Vagina (tissue), 2 donors: ENCODE data around the gene LRRC3. TPM values are rescaled to one million over a fixed set of nuclear protein-coding genes. Genes with fewer than 3 reads are reported as not detected.

Experiments
- DNase-seq, 2 donors: peaks; one replicate each; pipeline ENCODE4 v3.0.0-alpha.2; 2017; ENCODE audit errors: extremely low spot score in 2 of 2
- H3K27ac ChIP-seq: fragments of 200-600 bp; sonication (generic); one replicate; pipeline ENCODE4 v1.5.1; 2019
- H3K27me3 ChIP-seq: fragments of 200-600 bp; sonication (generic); one replicate; pipeline ENCODE4 v1.5.1; 2019
- H3K36me3 ChIP-seq, 2 donors: fragments of 200-600 bp; sonication (generic); one replicate each; pipeline ENCODE4 v1.5.1; 2017 to 2019
- H3K4me1 ChIP-seq: fragments of 200-600 bp; sonication (generic); one replicate; pipeline ENCODE4 v1.5.1; 2019
- H3K4me3 ChIP-seq, 2 donors: fragments of 200-600 bp; sonication (generic); 1 replicate in 1 of 2; 2 replicates in 1 of 2; pipeline ENCODE4 v1.5.1; 2016 to 2019
- H3K9me3 ChIP-seq: fragments of 200-600 bp; sonication (generic); one replicate; pipeline ENCODE4 v1.5.1; 2019
- POLR2A ChIP-seq, 2 donors: fragments of 450-650 bp; IDR thresholded peaks; one replicate each; pipeline ENCODE4 v1.6.1; 2017; ENCODE audit warnings: antibody characterized with exemption in 2 of 2, mild to moderate bottlenecking in 2 of 2, moderate library complexity in 2 of 2
- POLR2AphosphoS5 ChIP-seq, 2 donors: sonication (generic); formaldehyde crosslinking; IDR thresholded peaks; one replicate each; pipeline ENCODE4 v1.9.0; 2017; ENCODE audit warnings: antibody characterized with exemption in 2 of 2, mild to moderate bottlenecking in 2 of 2, low read depth in 1 of 2; ENCODE audit not compliant: insufficient read depth in 1 of 2
- intact Hi-C: fragments of 100-400 bp; cut with DNase I; formaldehyde crosslinking; loops from one replicate; pipeline ENCODE4 v1.15.1; 2023
- total RNA-seq: library from RNA; depleted of rRNA; stranded (reverse); fragments of >200 nt; gene quantifications from one replicate; pipeline ENCODE4 v1.2.3, GENCODE V29; 2016
- TF ChIP-seq, protein P1 (sequence below), 3 experiments: fragments of 450-650 bp in 2 of 3; fragments of 200-600 bp in 1 of 3; sonication (generic) in 1 of 3; IDR thresholded peaks; one replicate each; pipeline ENCODE4 v1.5.1; 2017 to 2019; ENCODE audit warnings: antibody characterized with exemption in 3 of 3, mild to moderate bottlenecking in 2 of 3, moderate library complexity in 2 of 3

Gene LRRC3
- total RNA-seq, 1 donor from 2014 or later = 2.5 TPM

DNA sequence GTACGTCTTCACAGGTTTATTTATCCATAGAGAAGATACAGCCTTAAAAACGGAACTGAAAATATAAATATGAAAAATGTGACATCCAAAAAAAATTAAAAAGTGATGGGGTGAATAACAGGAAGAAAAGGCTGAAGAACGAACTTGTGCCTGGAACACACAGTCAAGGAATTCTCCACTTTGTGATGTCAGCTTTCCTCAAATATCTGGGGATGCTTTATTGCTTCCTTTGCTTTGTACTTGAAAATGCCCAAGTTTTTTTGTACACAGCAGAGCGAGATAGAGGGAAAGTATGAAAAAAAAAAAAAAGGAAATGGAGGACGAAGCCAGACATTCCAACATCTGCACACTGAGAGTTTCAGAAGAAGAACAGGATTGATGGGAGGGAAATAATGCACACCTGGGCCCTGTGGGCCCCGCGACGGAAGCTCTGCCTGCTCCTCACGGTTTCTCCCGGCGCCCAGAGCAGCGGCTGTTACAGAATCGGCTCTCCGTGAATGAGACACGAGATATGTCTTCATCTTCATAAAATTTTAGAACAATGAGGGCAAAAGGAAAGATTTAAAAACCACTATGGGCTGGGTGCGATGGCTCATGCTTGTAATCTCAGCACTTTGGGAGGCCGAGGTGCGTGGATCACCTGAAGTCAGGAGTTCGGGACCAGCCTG is 10.0 kb upstream of the LRRC3 start:
- Histone ChIP-seq H3K36me3 (no peaks in the 10 kb centered on the region), H3K4me3 (no peak overlapping the region), H3K27ac (no peak overlapping the region), H3K27me3 (no peaks in the 10 kb centered on the region), H3K4me1 (no peaks in the 10 kb centered on the region), H3K9me3 (no peaks in the 10 kb centered on the region)
- TF ChIP-seq POLR2AphosphoS5 (IDR thresholded peaks at IDR 0.05; ENCODE audit: insufficient read depth in 1 of 2, low read depth in 1 of 2) (no peak), POLR2A (IDR thresholded peaks at IDR 0.05) (no peak)
- TF ChIP-seq, protein P1, sequence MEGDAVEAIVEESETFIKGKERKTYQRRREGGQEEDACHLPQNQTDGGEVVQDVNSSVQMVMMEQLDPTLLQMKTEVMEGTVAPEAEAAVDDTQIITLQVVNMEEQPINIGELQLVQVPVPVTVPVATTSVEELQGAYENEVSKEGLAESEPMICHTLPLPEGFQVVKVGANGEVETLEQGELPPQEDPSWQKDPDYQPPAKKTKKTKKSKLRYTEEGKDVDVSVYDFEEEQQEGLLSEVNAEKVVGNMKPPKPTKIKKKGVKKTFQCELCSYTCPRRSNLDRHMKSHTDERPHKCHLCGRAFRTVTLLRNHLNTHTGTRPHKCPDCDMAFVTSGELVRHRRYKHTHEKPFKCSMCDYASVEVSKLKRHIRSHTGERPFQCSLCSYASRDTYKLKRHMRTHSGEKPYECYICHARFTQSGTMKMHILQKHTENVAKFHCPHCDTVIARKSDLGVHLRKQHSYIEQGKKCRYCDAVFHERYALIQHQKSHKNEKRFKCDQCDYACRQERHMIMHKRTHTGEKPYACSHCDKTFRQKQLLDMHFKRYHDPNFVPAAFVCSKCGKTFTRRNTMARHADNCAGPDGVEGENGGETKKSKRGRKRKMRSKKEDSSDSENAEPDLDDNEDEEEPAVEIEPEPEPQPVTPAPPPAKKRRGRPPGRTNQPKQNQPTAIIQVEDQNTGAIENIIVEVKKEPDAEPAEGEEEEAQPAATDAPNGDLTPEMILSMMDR (IDR thresholded peaks at IDR 0.05) = no peak
- intact Hi-C loops = no loop called here
- no peak for DNase-seq

DNA sequence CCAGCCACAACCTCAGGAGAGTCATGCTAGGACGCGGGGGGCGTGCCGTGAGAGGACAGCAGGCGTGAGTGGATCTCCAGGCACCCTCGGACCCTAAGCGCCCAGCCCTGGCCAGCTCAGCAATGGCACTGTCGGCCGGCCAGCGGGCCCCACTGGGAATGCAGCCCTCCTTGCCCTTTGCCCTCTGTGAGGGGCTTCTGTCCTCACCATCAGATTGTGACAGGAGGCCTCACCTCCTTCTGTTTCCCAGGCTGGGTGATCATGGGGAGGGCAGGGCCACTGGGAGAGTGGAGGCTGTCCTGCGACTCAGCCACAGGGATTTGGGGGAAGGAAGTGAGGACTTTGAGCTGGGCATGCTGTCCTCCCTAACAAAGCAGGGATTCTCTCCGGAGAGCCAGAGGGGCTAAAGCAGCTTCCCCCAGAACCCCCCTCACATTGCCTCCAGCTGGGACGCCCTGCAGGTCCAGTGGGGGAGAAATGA is 6.6 kb upstream of the LRRC3 start:
- TF ChIP-seq POLR2A (IDR thresholded peaks at IDR 0.05) = no peak
- TF ChIP-seq, protein P1 (IDR thresholded peaks at IDR 0.05) = no peak
- no peak for TF ChIP-seq POLR2AphosphoS5 (IDR thresholded peaks at IDR 0.05; ENCODE audit: insufficient read depth in 1 of 2, low read depth in 1 of 2)
- Histone ChIP-seq H3K36me3 (no peaks in the 10 kb centered on the region), H3K4me1 (no peaks in the 10 kb centered on the region), H3K27ac (no peak overlapping the region), H3K4me3 (no peak overlapping the region), H3K27me3 (no peaks in the 10 kb centered on the region), H3K9me3 (no peaks in the 10 kb centered on the region)
- DNase-seq = no peak
- intact Hi-C loops = no loop called here

DNA sequence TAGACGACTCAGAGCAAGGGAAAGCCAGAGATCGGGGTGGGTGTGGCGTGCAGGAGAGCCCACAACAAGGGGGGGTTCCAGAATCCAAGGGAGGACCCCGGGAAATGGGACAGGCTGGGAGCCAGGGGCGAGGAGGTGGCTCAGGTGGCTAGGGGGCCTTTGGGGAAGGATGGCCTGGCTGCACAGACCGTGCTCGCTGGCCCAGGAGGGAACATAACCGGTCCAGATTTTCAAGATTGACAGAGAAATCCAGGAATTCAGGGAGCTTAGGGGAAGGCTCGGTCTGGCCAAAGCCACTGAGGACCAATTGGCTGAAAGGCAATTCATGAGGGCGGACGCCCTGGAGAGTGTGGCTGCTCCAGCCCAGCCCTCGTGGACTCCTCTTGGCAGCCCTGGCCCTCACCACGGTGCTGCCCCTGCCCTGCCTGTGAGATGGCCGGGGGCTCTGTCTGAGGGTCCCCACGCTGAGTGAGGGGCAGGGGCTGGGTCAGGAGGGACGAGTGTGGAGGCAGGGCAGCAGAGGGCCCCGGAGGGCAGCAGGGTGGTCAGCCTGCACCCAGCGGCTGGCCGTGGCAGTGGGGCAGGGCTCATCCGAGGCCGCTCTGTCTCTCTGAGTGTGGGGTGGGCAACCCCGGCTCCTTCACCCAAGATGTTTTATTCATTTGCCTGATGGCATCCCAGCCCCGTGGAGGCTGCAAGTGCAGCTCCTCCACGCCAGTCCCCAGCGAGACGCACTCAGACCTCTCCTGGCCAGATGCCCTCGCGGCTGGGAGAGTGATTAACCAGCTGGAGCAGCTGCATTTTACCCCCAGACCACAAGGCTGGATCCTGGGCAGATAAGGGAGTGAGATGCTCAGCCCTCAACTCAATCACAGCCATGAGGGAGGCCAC is 5.6 kb upstream of the LRRC3 start:
- TF ChIP-seq, protein P1 (IDR thresholded peaks at IDR 0.05) = no peak
- no peak for TF ChIP-seq POLR2A (IDR thresholded peaks at IDR 0.05)
- Histone ChIP-seq H3K27ac (no peak overlapping the region), H3K9me3 (no peaks in the 10 kb centered on the region), H3K4me1 (no peaks in the 10 kb centered on the region), H3K27me3 (no peaks in the 10 kb centered on the region), H3K4me3 (no peak overlapping the region), H3K36me3 (no peaks in the 10 kb centered on the region)
- intact Hi-C loops = loop anchor here (10.0 kb wide), 1 partner anchor 135 kb away; the partner anchor contains the start of gene KRTAP10-5
- no peak for DNase-seq

DNA sequence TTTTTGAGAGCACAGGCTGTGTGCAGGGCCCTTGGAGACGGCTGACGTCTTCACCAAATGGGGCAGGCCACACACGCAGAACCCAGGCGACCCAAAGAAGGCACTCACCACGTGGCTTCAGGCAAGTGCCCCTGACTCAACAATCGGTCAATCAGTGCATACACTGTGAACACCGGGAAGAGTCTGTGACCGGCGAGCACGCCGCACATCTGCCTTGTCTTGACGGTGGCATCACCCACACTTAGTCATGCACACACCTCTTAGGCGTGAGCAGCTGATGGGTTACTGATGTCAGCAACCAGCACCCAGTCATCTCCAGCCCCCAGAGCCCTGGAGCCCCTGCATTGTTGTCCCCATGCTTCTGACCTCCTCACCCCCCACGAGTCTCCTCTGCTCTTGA is 4.9 kb upstream of the LRRC3 start:
- Histone ChIP-seq H3K4me1 (no peaks in the 10 kb centered on the region), H3K36me3 (no peaks in the 10 kb centered on the region), H3K4me3 (no peak overlapping the region), H3K9me3 (no peaks in the 10 kb centered on the region), H3K27ac (no peak overlapping the region), H3K27me3 (no peaks in the 10 kb centered on the region)
- TF ChIP-seq POLR2A (IDR thresholded peaks at IDR 0.05) (no peak), POLR2AphosphoS5 (IDR thresholded peaks at IDR 0.05; ENCODE audit: insufficient read depth in 1 of 2, low read depth in 1 of 2) (no peak)
- TF ChIP-seq, protein P1 (IDR thresholded peaks at IDR 0.05) = no peak
- intact Hi-C loops = loop anchor here (10.0 kb wide), 1 partner anchor 134 kb away; the partner anchor contains the start of gene KRTAP10-5
- no peak for DNase-seq
